ENCODE data around the gene B3GNT7. TPM values are rescaled to one million over a fixed set of nuclear protein-coding genes. Genes with fewer than 3 reads are reported as not detected.

B3GNT7 gene
- total and polyA plus RNA-seq, 2 of the 4 experiments (the other 2 are of a cell fraction): under 0.01 to 0.03 TPM

GRCh38 chr2:231357048-231357447 is 38.5 kb upstream of the B3GNT7 start:
- Histone ChIP-seq H3K27ac (ENCODE audit: insufficient read depth, low read length) (no peak overlapping the region), H3K9me3 (ENCODE audit: control insufficient read depth, insufficient read depth, low read length) (no peaks in the 10 kb centered on the region), H2AK9ac (replicated peaks; ENCODE audit: low read depth, low read length, poor library complexity) (no peak overlapping the region), H3K36me3 (ENCODE audit: control insufficient read depth, insufficient read depth, low read length) (peaks cover 7% of the 10 kb centered on the region; the same call in 1 of the 2 replicates), H2AK5ac (ENCODE audit: low read depth, low read length) (no peak overlapping the region), H3K27me3 (ENCODE audit: control insufficient read depth, insufficient read depth, low read length) (no peaks in the 10 kb centered on the region), H2BK20ac (ENCODE audit: low read depth, low read length) (no peak overlapping the region), H2AFZ (replicated peaks; ENCODE audit: low read length, poor library complexity) (no peak overlapping the region), H3K56ac (ENCODE audit: extremely low read depth, insufficient read depth, low read length) (no peak overlapping the region), H3K9ac (ENCODE audit: low read depth, low read length) (no peak overlapping the region), H3K4me2 (ENCODE audit: low read depth, low read length) (no peak overlapping the region), H4K8ac (ENCODE audit: low read depth in 2 of 2, low read length in 2 of 2) (no peak overlapping the region), H3K4ac (ENCODE audit: low read depth, low read length) (no peak overlapping the region), H3K14ac (replicated peaks; ENCODE audit: low read depth, low read length) (no peak overlapping the region), H4K5ac (ENCODE audit: low read depth, low read length) (no peak overlapping the region), H2BK120ac (ENCODE audit: low read depth, low read length) (no peak overlapping the region), H3K4me1 (ENCODE audit: control insufficient read depth, insufficient read depth, low read length) (no peaks in the 10 kb centered on the region), H2BK5ac (ENCODE audit: low read depth, low read length, poor library complexity, severe bottlenecking) (no peak overlapping the region), H3K4me3 (ENCODE audit: insufficient read depth, low read depth, low read length) (no peak overlapping the region), H3K79me1 (ENCODE audit: low read depth in 1 of 2, low read length in 2 of 2) (no peaks in the 10 kb centered on the region), H3K9me1 (ENCODE audit: insufficient read depth, low read length) (peaks cover 3% of the 10 kb centered on the region; the same call in 1 of the 2 replicates), H2BK15ac (ENCODE audit: low read depth, low read length) (no peak overlapping the region), H3K18ac (ENCODE audit: low read depth, low read length) (no peak overlapping the region), H4K20me1 (ENCODE audit: insufficient read depth, low read length) (no peaks in the 10 kb centered on the region), H4K91ac (ENCODE audit: insufficient read depth, low read depth, low read length) (no peak overlapping the region), H3K23ac (ENCODE audit: low read depth, low read length) (no peak overlapping the region)
- ChIA-PET CTCF (interaction anchor here (1.0 kb wide), 1 partner anchor 60 kb away, joined by 3 read pairs; no protein-coding TSS in a partner anchor), POLR2A (ENCODE audit: unreplicated experiment) (no interaction called here)
- 93% methylated on average over 6 of the region's 7 CpGs; no CpG with 5 or more reads in 1 of the 2 experiments for WGBS, 2 experiments (ENCODE audit: extremely low coverage in 2 of 2, insufficient read length in 1 of 2)
- dilution Hi-C loops (cut with HindIII; ENCODE audit: low sequenced_read_pairs, unreplicated experiment): no loop called here
- DNase-seq: no peak
- in situ Hi-C loops (cut with MboI; ENCODE audit: low sequenced_read_pairs): no loop called here
- ATAC-seq (ENCODE audit: low read depth): no peak
- intact Hi-C loops (cut with micrococcal nuclease): no loop called here
- no TSS peak for BruUV-seq (replicated peaks)
- TF ChIP-seq RCOR1 (IDR thresholded peaks at IDR 0.05; ENCODE audit: insufficient replicate concordance, low read length): no peak
- no peak for TF ChIP-seq RFX5 (IDR thresholded peaks at IDR 0.05; ENCODE audit: low read depth, low read length)
- TF ChIP-seq CHD1 (IDR thresholded peaks at IDR 0.05; ENCODE audit: low read depth, low read length): no peak
- TF ChIP-seq MAFK (IDR thresholded peaks at IDR 0.05; ENCODE audit: low read depth, low read length): no peak
- no peak for TF ChIP-seq ELK1 (IDR thresholded peaks at IDR 0.05; ENCODE audit: borderline replicate concordance, low read depth, low read length)
- TF ChIP-seq FOS (IDR thresholded peaks at IDR 0.05; ENCODE audit: low read depth, low read length): no peak
- no peak for TF ChIP-seq MXI1 (IDR thresholded peaks at IDR 0.05; ENCODE audit: borderline replicate concordance, low read depth, low read length)

Data from IMR-90 (cell line).